D721Med (cell line): ENCODE results near the gene UNC13B.

Experiments used
- DNase-seq: peaks from one replicate; pipeline ENCODE4 v3.0.0; 2011; ENCODE audit warnings: low spot score; ENCODE audit not compliant: insufficient read length
- FAIRE-seq: peaks from 2 replicates; lab custom pipeline; 2011; peaks lifted over from hg19 to GRCh38; lab: Jason Lieb, UNC
- CTCF ChIP-seq: IDR thresholded peaks from 2 replicates; pipeline ENCODE4 v1.5.1; 2012; ENCODE audit warnings: mild to moderate bottlenecking, control low read depth; ENCODE audit not compliant: insufficient read depth; ENCODE audit errors: missing control alignments

The UNC13B gene

GRCh38 chr9:35424356-35425352 lies 262.8 kb downstream of the UNC13B start:
- FAIRE-seq (peak; percentile 95), DNase-seq (no peak)
- TF ChIP-seq CTCF = no peak

- FAIRE-seq = no peak
Measured at GRCh38 chr9:35426627-35427026, 264.8 kb downstream of the UNC13B start.

GRCh38 chr9:35431467-35431866 lies 269.7 kb downstream of the UNC13B start:
- no peak for DNase-seq
- no peak for TF ChIP-seq CTCF
- FAIRE-seq = no peak

More at GRCh38 chr9:35426627-35427026, 264.8 kb downstream of the UNC13B start:
- DNase-seq = no peak
- no peak for TF ChIP-seq CTCF

- TF ChIP-seq CTCF = no peak
- no peak for DNase-seq
- FAIRE-seq = no peak
Measured at GRCh38 chr9:35432076-35432475, 270.3 kb downstream of the UNC13B start.

DNA sequence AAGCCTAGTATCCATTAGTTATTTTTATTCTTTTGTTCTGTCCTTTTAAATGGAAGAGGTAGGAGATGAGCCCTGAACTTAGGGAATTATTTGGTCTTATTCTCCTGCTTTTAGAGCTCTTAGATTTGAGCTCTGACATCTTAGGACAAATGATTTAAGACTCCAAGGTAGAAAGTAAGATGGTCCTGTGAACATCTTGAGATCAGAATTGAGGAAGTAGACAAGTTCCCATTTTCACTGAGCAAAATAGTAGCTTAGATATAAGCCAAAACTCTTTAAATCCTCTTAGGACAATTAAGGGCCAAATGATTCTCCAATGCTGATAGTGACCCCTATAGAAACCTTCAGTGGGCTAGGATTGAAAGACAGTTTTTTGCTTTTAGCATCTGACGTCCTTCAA lies 275.1 kb downstream of the UNC13B start:
- no peak for TF ChIP-seq CTCF
- FAIRE-seq = no peak
- no peak for DNase-seq

GRCh38 chr9:35446012-35446411 lies 284.2 kb downstream of the UNC13B start:
- DNase-seq (no peak), FAIRE-seq (no peak)
- TF ChIP-seq CTCF = no peak

DNA sequence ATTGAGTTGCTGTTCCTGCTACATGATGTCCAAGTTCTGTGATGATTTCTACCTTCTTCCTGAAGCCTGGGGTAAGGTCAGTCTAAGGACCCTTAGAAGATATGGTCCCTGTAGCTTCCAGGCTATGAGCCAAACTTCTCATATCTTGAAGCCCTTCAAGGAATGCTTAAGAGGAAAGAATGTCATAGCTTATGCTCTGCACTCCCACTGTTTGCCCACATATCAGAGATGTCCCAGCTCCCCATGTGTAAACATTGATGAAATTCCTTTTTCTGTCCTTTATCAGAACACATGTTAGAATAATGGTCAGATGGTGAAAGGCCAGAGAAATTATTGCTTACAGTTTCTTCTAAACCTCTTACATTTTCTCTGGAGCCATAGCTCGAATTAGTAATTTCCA lies 286.7 kb downstream of the UNC13B start:
- DNase-seq (no peak), FAIRE-seq (no peak)
- TF ChIP-seq CTCF = no peak
